WTC11 (cell line): ENCODE measurements around the gene RASSF3.

Experiments
- ATF6 ChIP-seq: sonication (generic); formaldehyde crosslinking; IDR thresholded peaks from 2 replicates; pipeline ENCODE4 v1.8.1; 2023; ENCODE audit warnings: mild to moderate bottlenecking, missing genetic modification reagents
- CBFB ChIP-seq: sonication (generic); formaldehyde crosslinking; IDR thresholded peaks from 2 replicates; pipeline ENCODE4 v1.8.1; 2022; ENCODE audit warnings: mild to moderate bottlenecking, low read depth, missing genetic modification reagents
- CREB1 ChIP-seq: sonication (generic); formaldehyde crosslinking; IDR thresholded peaks from 2 replicates; pipeline ENCODE4 v1.8.0; 2023; ENCODE audit warnings: mild to moderate bottlenecking, missing genetic modification reagents
- CREM ChIP-seq: sonication (generic); formaldehyde crosslinking; IDR thresholded peaks from 2 replicates; pipeline ENCODE4 v1.8.1; 2022; ENCODE audit warnings: mild to moderate bottlenecking, missing genetic modification reagents, moderate library complexity
- CTCF ChIP-seq: fragments of 200-600 bp; IDR thresholded peaks from 2 replicates; pipeline ENCODE4 v1.8.0; 2022; ENCODE audit warnings: antibody characterized with exemption
- FOXP1 ChIP-seq: sonication (generic); formaldehyde crosslinking; IDR thresholded peaks from 2 replicates; pipeline ENCODE4 v1.8.0; 2022; ENCODE audit warnings: missing genetic modification reagents, mild to moderate bottlenecking, moderate library complexity, borderline replicate concordance
- MLX ChIP-seq: sonication (generic); formaldehyde crosslinking; IDR thresholded peaks from 2 replicates; pipeline ENCODE4 v1.8.1; 2023; ENCODE audit warnings: mild to moderate bottlenecking, missing genetic modification reagents, moderate library complexity
- ZBTB21 ChIP-seq: sonication (generic); formaldehyde crosslinking; IDR thresholded peaks from 2 replicates; pipeline ENCODE4 v1.8.1; 2023; ENCODE audit warnings: mild to moderate bottlenecking, missing genetic modification reagents, borderline replicate concordance
- ZNF121 ChIP-seq: sonication (generic); formaldehyde crosslinking; IDR thresholded peaks from 2 replicates; pipeline ENCODE4 v1.8.0; 2023; ENCODE audit warnings: missing genetic modification reagents
- ZNF317 ChIP-seq: sonication (generic); formaldehyde crosslinking; IDR thresholded peaks from 2 replicates; pipeline ENCODE4 v1.8.1; 2023; ENCODE audit warnings: low read depth, mild to moderate bottlenecking, moderate library complexity, missing genetic modification reagents, borderline replicate concordance
- TF ChIP-seq, protein P1 (sequence below): sonication (generic); formaldehyde crosslinking; IDR thresholded peaks from 2 replicates; pipeline ENCODE4 v1.8.0; 2022; ENCODE audit warnings: missing genetic modification reagents

GRCh38 chr12:64595863-64596793 lies 14.2 kb upstream of the RASSF3 start:
- TF ChIP-seq ATF6 (CRISPR knock-in tag) (no peak), CTCF (no peak), MLX (CRISPR knock-in tag) (no peak), ZNF121 (no peak), ZBTB21 (CRISPR knock-in tag) (no peak), CBFB (CRISPR knock-in tag) (no peak), FOXP1 (CRISPR knock-in tag) (no peak), CREB1 (CRISPR knock-in tag) (no peak), ZNF317 (CRISPR knock-in tag) (no peak), CREM (CRISPR knock-in tag) (no peak)
- TF ChIP-seq, protein P1, sequence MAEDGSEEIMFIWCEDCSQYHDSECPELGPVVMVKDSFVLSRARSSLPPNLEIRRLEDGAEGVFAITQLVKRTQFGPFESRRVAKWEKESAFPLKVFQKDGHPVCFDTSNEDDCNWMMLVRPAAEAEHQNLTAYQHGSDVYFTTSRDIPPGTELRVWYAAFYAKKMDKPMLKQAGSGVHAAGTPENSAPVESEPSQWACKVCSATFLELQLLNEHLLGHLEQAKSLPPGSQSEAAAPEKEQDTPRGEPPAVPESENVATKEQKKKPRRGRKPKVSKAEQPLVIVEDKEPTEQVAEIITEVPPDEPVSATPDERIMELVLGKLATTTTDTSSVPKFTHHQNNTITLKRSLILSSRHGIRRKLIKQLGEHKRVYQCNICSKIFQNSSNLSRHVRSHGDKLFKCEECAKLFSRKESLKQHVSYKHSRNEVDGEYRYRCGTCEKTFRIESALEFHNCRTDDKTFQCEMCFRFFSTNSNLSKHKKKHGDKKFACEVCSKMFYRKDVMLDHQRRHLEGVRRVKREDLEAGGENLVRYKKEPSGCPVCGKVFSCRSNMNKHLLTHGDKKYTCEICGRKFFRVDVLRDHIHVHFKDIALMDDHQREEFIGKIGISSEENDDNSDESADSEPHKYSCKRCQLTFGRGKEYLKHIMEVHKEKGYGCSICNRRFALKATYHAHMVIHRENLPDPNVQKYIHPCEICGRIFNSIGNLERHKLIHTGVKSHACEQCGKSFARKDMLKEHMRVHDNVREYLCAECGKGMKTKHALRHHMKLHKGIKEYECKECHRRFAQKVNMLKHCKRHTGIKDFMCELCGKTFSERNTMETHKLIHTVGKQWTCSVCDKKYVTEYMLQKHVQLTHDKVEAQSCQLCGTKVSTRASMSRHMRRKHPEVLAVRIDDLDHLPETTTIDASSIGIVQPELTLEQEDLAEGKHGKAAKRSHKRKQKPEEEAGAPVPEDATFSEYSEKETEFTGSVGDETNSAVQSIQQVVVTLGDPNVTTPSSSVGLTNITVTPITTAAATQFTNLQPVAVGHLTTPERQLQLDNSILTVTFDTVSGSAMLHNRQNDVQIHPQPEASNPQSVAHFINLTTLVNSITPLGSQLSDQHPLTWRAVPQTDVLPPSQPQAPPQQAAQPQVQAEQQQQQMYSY (CRISPR knock-in tag): no peak
